Gastroesophageal sphincter (tissue), 3 donors: ENCODE measurements around the gene NUDT14.

Experiments
- EP300 ChIP-seq: sonication (generic); formaldehyde crosslinking; IDR thresholded peaks from one replicate; pipeline ENCODE4 v1.6.1; 2017; ENCODE audit warnings: antibody characterized with exemption, mild to moderate bottlenecking
- POLR2A ChIP-seq, 2 donors: fragments of 450-650 bp; IDR thresholded peaks; one replicate each; pipeline ENCODE4 v1.6.1; 2017; ENCODE audit warnings: antibody characterized with exemption in 2 of 2, mild to moderate bottlenecking in 2 of 2, moderate library complexity in 1 of 2
- TF ChIP-seq, protein P1 (sequence below), 4 experiments: fragments of 200-600 bp in 2 of 4; fragments of 450-650 bp in 2 of 4; sonication (generic) in 1 of 4; IDR thresholded peaks; one replicate each; pipeline ENCODE4 v1.5.1; 2017 to 2019; ENCODE audit warnings: antibody characterized with exemption in 4 of 4, mild to moderate bottlenecking in 2 of 4, moderate library complexity in 2 of 4

DNA sequence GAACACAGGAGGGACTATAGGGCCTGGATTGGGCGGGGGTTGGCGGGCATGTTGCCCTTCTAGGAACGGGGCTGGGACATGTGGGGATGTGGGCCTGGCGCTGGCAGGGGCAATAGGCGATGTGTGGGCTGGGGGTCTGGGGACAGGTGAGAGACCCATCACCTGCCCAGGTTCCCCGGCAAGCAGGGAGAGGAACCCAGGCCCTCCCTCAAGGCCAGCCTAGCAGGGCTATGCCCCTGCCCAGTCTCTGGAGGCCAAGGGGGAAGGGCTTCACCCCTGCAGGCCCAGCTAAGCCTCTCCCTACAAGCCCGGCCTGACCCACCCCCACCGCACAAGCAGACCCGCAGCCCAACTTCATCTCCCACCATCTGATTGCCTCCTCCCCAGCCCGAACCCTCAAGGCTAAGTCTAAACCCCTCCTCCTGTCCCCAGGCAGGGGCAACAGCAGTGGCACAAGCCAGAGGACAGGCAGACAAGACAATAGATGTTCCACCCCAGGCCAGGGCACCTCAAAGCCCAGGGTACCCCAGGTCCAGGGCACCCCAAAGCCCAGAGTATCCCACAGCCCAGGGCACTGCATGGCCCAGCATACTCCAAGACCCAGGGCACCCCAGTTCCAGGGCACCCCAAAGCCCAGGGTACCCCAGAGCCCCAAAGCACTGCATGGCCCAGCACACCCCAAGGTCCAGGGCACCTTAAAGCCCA lies 19.0 kb downstream of the NUDT14 start:
- TF ChIP-seq POLR2A (IDR thresholded peaks at IDR 0.05) (no peak), EP300 (no peak)
- TF ChIP-seq, protein P1, sequence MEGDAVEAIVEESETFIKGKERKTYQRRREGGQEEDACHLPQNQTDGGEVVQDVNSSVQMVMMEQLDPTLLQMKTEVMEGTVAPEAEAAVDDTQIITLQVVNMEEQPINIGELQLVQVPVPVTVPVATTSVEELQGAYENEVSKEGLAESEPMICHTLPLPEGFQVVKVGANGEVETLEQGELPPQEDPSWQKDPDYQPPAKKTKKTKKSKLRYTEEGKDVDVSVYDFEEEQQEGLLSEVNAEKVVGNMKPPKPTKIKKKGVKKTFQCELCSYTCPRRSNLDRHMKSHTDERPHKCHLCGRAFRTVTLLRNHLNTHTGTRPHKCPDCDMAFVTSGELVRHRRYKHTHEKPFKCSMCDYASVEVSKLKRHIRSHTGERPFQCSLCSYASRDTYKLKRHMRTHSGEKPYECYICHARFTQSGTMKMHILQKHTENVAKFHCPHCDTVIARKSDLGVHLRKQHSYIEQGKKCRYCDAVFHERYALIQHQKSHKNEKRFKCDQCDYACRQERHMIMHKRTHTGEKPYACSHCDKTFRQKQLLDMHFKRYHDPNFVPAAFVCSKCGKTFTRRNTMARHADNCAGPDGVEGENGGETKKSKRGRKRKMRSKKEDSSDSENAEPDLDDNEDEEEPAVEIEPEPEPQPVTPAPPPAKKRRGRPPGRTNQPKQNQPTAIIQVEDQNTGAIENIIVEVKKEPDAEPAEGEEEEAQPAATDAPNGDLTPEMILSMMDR (IDR thresholded peaks at IDR 0.05): no peak
